HL-60 (cell line): ENCODE data around the gene GADD45A.
"Not testable (repeated sequence)": the region's sequence is repeated elsewhere in the genome, so short reads cannot be mapped to it uniquely, and the experiment has no call there.

Experiments used
- DNase-seq, 2 experiments: peaks; one replicate each; pipeline ENCODE4 v3.0.0-alpha.2; 2010 to 2020; ENCODE audit warnings: low read depth in 1 of 2, low spot score in 1 of 2
- H3K27ac ChIP-seq: fragments of 250-450 bp; sonication (Bioruptor Pico); replicated peaks from 2 replicates; pipeline ENCODE4 v1.5.1; 2020; ENCODE audit warnings: mild to moderate bottlenecking, moderate library complexity
- H3K27me3 ChIP-seq: fragments of 250-450 bp; sonication (Bioruptor Pico); 2 replicates; pipeline ENCODE4 v1.5.1; 2021; ENCODE audit warnings: mild to moderate bottlenecking, moderate library complexity; ENCODE audit not compliant: insufficient read depth, poor library complexity, severe bottlenecking
- H3K4me3 ChIP-seq: replicated peaks from 2 replicates; pipeline ENCODE4 v1.5.1; 2011; ENCODE audit warnings: mild to moderate bottlenecking, control low read depth, low read length; ENCODE audit not compliant: insufficient read depth
- CTCF ChIP-seq: IDR thresholded peaks from one replicate; pipeline ENCODE4 v1.5.1; 2011; ENCODE audit warnings: low read length, control low read depth, inconsistent platforms; ENCODE audit not compliant: insufficient read depth
- GABPA ChIP-seq: IDR thresholded peaks from 2 replicates; pipeline ENCODE4 v1.6.1; 2012; ENCODE audit warnings: low read depth
- POLR2AphosphoS5 ChIP-seq: IDR thresholded peaks from 2 replicates; pipeline ENCODE4 v1.6.1; 2012; ENCODE audit warnings: low read depth
- REST ChIP-seq: IDR thresholded peaks from 2 replicates; pipeline ENCODE4 v1.6.1; 2012; ENCODE audit warnings: low read depth; ENCODE audit not compliant: insufficient replicate concordance
- SPI1 ChIP-seq: IDR thresholded peaks from 2 replicates; pipeline ENCODE4 v1.6.1; 2012; ENCODE audit warnings: low read depth, mild to moderate bottlenecking, borderline replicate concordance

GADD45A gene

GRCh38 chr1:67662884-67663283, 22.1 kb upstream of the GADD45A start:
- TF ChIP-seq POLR2AphosphoS5 = no peak
- no peak for TF ChIP-seq SPI1
- no peak for TF ChIP-seq GABPA
- TF ChIP-seq CTCF = no peak
- no peak for TF ChIP-seq REST
- Histone ChIP-seq H3K27ac (no peak overlapping the region), H3K27me3 (no peaks in the 10 kb centered on the region), H3K4me3 (no peak overlapping the region)
- no peak for DNase-seq

GRCh38 chr1:67664048-67664447, 21.0 kb upstream of the GADD45A start:
- H3K27me3 ChIP-seq = no peaks in the 10 kb centered on the region
- H3K4me3 ChIP-seq = no peak overlapping the region
- no peak for TF ChIP-seq REST
- TF ChIP-seq SPI1 = no peak
- no peak for TF ChIP-seq GABPA
- TF ChIP-seq POLR2AphosphoS5 = no peak
- no peak for TF ChIP-seq CTCF
- H3K27ac ChIP-seq = no peak overlapping the region
- no peak for DNase-seq

GRCh38 chr1:67665307-67665706, 19.7 kb upstream of the GADD45A start:
- not testable (repeated sequence) for H3K27me3 ChIP-seq, H3K4me3 ChIP-seq, DNase-seq, H3K27ac ChIP-seq

GRCh38 chr1:67666636-67667035, 18.4 kb upstream of the GADD45A start:
- H3K4me3 ChIP-seq = no peak overlapping the region
- no peaks in the 10 kb centered on the region for H3K27me3 ChIP-seq
- DNase-seq = no peak
- TF ChIP-seq POLR2AphosphoS5 (no peak), CTCF (no peak), REST (no peak), SPI1 (no peak), GABPA (no peak)
- H3K27ac ChIP-seq = no peak overlapping the region
